Caco-2 (cell line): ENCODE data around the gene LDAH. TPM values are rescaled to one million over a fixed set of nuclear protein-coding genes. Genes with fewer than 3 reads are reported as not detected.
A peak's percentile ranks its signal among the peaks of the same experiment; 100 is the strongest.

ENCODE experiments used
- BruUV-seq: library from RNA; stranded (reverse); fragments of 400-500 nt; replicated peaks from 2 replicates; lab custom pipeline; 2021; lab: Mats Ljungman, UMichigan
- CTCF ChIA-PET: fragments of 300-600 bp; sonication (Branson Sonifier 250); formaldehyde crosslinking; loops from one replicate; lab custom pipeline; 2022; ENCODE audit warnings: antibody characterized with exemption; lab: Charles Lee
- POLR2A ChIA-PET: fragments of 300-600 bp; sonication (Branson Sonifier 250); formaldehyde crosslinking; loops from one replicate; lab custom pipeline; 2022; ENCODE audit warnings: antibody characterized with exemption; lab: Charles Lee
- DNase-seq, 2 experiments: peaks; one replicate each; pipeline versions ENCODE4 v3.0.0 to v3.0.0-alpha.2; 2020 to 2022
- H3K27me3 ChIP-seq: replicated peaks from 2 replicates; pipeline ENCODE4 v1.6.0; 2011; ENCODE audit warnings: low read length; ENCODE audit not compliant: control insufficient read depth, insufficient read depth
- H3K36me3 ChIP-seq: 2 replicates; pipeline ENCODE4 v1.5.1; 2011; ENCODE audit warnings: low read length; ENCODE audit not compliant: control insufficient read depth, insufficient read depth
- H3K4me1 ChIP-seq: fragments of 250-450 bp; sonication (Bioruptor Pico); 2 replicates; pipeline ENCODE4 v1.5.1; 2020; ENCODE audit warnings: mild to moderate bottlenecking
- H3K4me3 ChIP-seq: 2 replicates; pipeline ENCODE4 v1.5.1; 2011; ENCODE audit warnings: low read depth, mild to moderate bottlenecking, control low read depth, low read length
- H3K9me3 ChIP-seq: fragments of 250-450 bp; sonication (Bioruptor Pico); 2 replicates; pipeline ENCODE4 v1.5.1; 2020; ENCODE audit warnings: mild to moderate bottlenecking, moderate library complexity
- H3K27ac Mint-ChIP-seq: one replicate; pipeline ENCODE4 v1.8.0; 2022; ENCODE audit warnings: mixed read lengths; ENCODE audit not compliant: unreplicated experiment
- H3K27me3 Mint-ChIP-seq: one replicate; pipeline ENCODE4 v1.8.0; 2022; ENCODE audit warnings: mixed read lengths; ENCODE audit not compliant: insufficient read depth, unreplicated experiment
- H3K36me3 Mint-ChIP-seq: one replicate; pipeline ENCODE4 v1.8.0; 2022; ENCODE audit warnings: mild to moderate bottlenecking, mixed read lengths; ENCODE audit not compliant: insufficient read depth, unreplicated experiment
- H3K4me1 Mint-ChIP-seq: one replicate; pipeline ENCODE4 v1.8.0; 2022; ENCODE audit warnings: low read depth, mixed read lengths; ENCODE audit not compliant: unreplicated experiment
- H3K4me3 Mint-ChIP-seq: one replicate; pipeline ENCODE4 v1.8.0; 2022; ENCODE audit warnings: mild to moderate bottlenecking, moderate library complexity, mixed read lengths; ENCODE audit not compliant: unreplicated experiment
- H3K9me3 Mint-ChIP-seq: one replicate; pipeline ENCODE4 v1.8.0; 2022; ENCODE audit warnings: mixed read lengths; ENCODE audit not compliant: unreplicated experiment
- CTCF ChIP-seq, 2 experiments: fragments of 200-600 bp in 1 of 2; IDR thresholded peaks; 1 replicate in 1 of 2; 2 replicates in 1 of 2; pipeline versions ENCODE4 v1.5.1 to v1.8.0; 2011 to 2022; ENCODE audit warnings: antibody characterized with exemption in 1 of 2, control low read depth in 1 of 2, inconsistent platforms in 1 of 2, low read depth in 1 of 2, low read length in 1 of 2, mild to moderate bottlenecking in 1 of 2, moderate library complexity in 1 of 2; ENCODE audit not compliant: insufficient read depth in 1 of 2, severe bottlenecking in 1 of 2, unreplicated experiment in 1 of 2
- intact Hi-C: fragments of 100-400 bp; cut with micrococcal nuclease; formaldehyde crosslinking; loops from one replicate; pipeline ENCODE4 v1.10.0; 2022; ENCODE audit not compliant: unreplicated experiment
- total RNA-seq: library from RNA; stranded (reverse); gene quantifications from 2 replicates; pipeline ENCODE4 v1.2.3, GENCODE V29; 2022

LDAH gene
- total RNA-seq, 1 experiment from 2014 or later: 40.5 TPM

GRCh38 chr2:20661421-20662307 is 161.2 kb downstream of the LDAH start:
- Histone ChIP-seq H3K27me3 (no peaks in the 10 kb centered on the region), H3K36me3 (no peaks in the 10 kb centered on the region), H3K9me3 (no peaks in the 10 kb centered on the region), H3K4me1 (peaks cover 10% of the 10 kb centered on the region; the same call in 1 of the 2 replicates), H3K4me3 (no peak overlapping the region)
- no TSS peak for BruUV-seq
- CTCF ChIA-PET: interaction anchor here (0.6 to 3.1 kb wide), 23 partner anchors 10 to 504 kb away, joined by 3 to 281 read pairs (median 4); partner anchors contain the start of genes HS1BP3, LDAH and RHOB
- TF ChIP-seq CTCF (IDR thresholded peaks at IDR 0.05; ENCODE audit: insufficient read depth in 1 of 2, low read depth in 1 of 2, low read length in 1 of 2, severe bottlenecking in 1 of 2, unreplicated experiment in 1 of 2): peak; percentile 95 to 96
- DNase-seq: peak; percentile 77 to 83
- no peaks in the 10 kb centered on the region for H3K36me3 Mint-ChIP-seq
- peaks cover 4% of the 10 kb centered on the region for H3K27me3 Mint-ChIP-seq
- no peak overlapping the region for H3K4me3 Mint-ChIP-seq
- intact Hi-C loops: loop anchor here (1.0 kb wide), 6 partner anchors 15 to 504 kb away; no protein-coding TSS in a partner anchor
- POLR2A ChIA-PET: interaction anchor here (0.9 to 2.2 kb wide), 3 partner anchors 11 to 215 kb away, joined by 3 to 13 read pairs (median 9); partner anchors contain the start of genes HS1BP3 and RHOB
- no peaks in the 10 kb centered on the region for H3K9me3 Mint-ChIP-seq
- H3K27ac Mint-ChIP-seq: no peak overlapping the region
- no peaks in the 10 kb centered on the region for H3K4me1 Mint-ChIP-seq

GRCh38 chr2:20660506-20661420 is 162.1 kb downstream of the LDAH start:
- Histone ChIP-seq H3K36me3 (no peaks in the 10 kb centered on the region), H3K27me3 (no peaks in the 10 kb centered on the region), H3K9me3 (no peaks in the 10 kb centered on the region), H3K4me1 (peaks cover 5% of the 10 kb centered on the region; the same call in 1 of the 2 replicates), H3K4me3 (no peak overlapping the region)
- intact Hi-C loops: loop anchor here (1.0 kb wide), 6 partner anchors 16 to 505 kb away; no protein-coding TSS in a partner anchor
- no peaks in the 10 kb centered on the region for H3K9me3 Mint-ChIP-seq
- H3K4me1 Mint-ChIP-seq: no peaks in the 10 kb centered on the region
- POLR2A ChIA-PET: interaction anchor here (0.8 to 2.2 kb wide), 4 partner anchors 10 to 214 kb away, joined by 3 to 13 read pairs (median 6); partner anchors contain the start of genes HS1BP3 and RHOB
- CTCF ChIA-PET: interaction anchor here (0.6 to 3.1 kb wide), 18 partner anchors 9 to 505 kb away, joined by 3 to 281 read pairs (median 5); partner anchors contain the start of genes HS1BP3, LDAH and RHOB
- H3K36me3 Mint-ChIP-seq: no peaks in the 10 kb centered on the region
- no peak overlapping the region for H3K27ac Mint-ChIP-seq
- H3K27me3 Mint-ChIP-seq: peaks cover 4% of the 10 kb centered on the region
- no TSS peak for BruUV-seq
- TF ChIP-seq CTCF (IDR thresholded peaks at IDR 0.05; ENCODE audit: insufficient read depth in 1 of 2, low read depth in 1 of 2, low read length in 1 of 2, severe bottlenecking in 1 of 2, unreplicated experiment in 1 of 2): no peak
- DNase-seq: no peak
- no peak overlapping the region for H3K4me3 Mint-ChIP-seq
